ENCODE data around the gene RNF38. TPM values are rescaled to one million over a fixed set of nuclear protein-coding genes. Genes with fewer than 3 reads are reported as not detected.

Gene RNF38
- total RNA-seq, 1 donor, result 12.7 TPM

GRCh38 chr9:36363448-36363847 lies 36.6 kb downstream of the RNF38 start:
- Histone ChIP-seq H3K36me3 (ENCODE audit: insufficient read depth, low read length) (peaks cover 19% of the 10 kb centered on the region), H3K27ac (ENCODE audit: low read depth, low read length) (no peak overlapping the region), H3K27me3 (ENCODE audit: insufficient read depth, low read length) (no peaks in the 10 kb centered on the region), H4K20me1 (ENCODE audit: insufficient read depth, low read length) (no peaks in the 10 kb centered on the region), H3K79me2 (ENCODE audit: insufficient read depth, low read length) (peaks cover 3% of the 10 kb centered on the region), H2AFZ (ENCODE audit: low read length) (no peak overlapping the region), H3K4me1 (ENCODE audit: insufficient read depth, low read length) (no peaks in the 10 kb centered on the region), H3K9me3 (ENCODE audit: low read depth, low read length) (no peaks in the 10 kb centered on the region), H3K4me2 (ENCODE audit: insufficient read depth, low read length) (no peak overlapping the region), H3K4me3 (ENCODE audit: insufficient read depth, low read length) (no peak overlapping the region)
- TF ChIP-seq CTCF (IDR thresholded peaks at IDR 0.05; ENCODE audit: extremely low read depth, low read depth, low read length), result no peak
- no peak for DNase-seq (ENCODE audit: insufficient read length, low spot score, missing footprints)

GRCh38 chr9:36358486-36358885 lies 41.6 kb downstream of the RNF38 start:
- no peak for DNase-seq (ENCODE audit: insufficient read length, low spot score, missing footprints)
- Histone ChIP-seq H3K9me3 (ENCODE audit: low read depth, low read length) (no peaks in the 10 kb centered on the region), H2AFZ (ENCODE audit: low read length) (no peak overlapping the region), H3K27me3 (ENCODE audit: insufficient read depth, low read length) (no peaks in the 10 kb centered on the region), H3K79me2 (ENCODE audit: insufficient read depth, low read length) (peaks cover 8% of the 10 kb centered on the region), H3K36me3 (ENCODE audit: insufficient read depth, low read length) (peaks cover 23% of the 10 kb centered on the region), H3K4me3 (ENCODE audit: insufficient read depth, low read length) (no peak overlapping the region), H4K20me1 (ENCODE audit: insufficient read depth, low read length) (no peaks in the 10 kb centered on the region), H3K4me1 (ENCODE audit: insufficient read depth, low read length) (no peaks in the 10 kb centered on the region), H3K4me2 (ENCODE audit: insufficient read depth, low read length) (no peak overlapping the region), H3K27ac (ENCODE audit: low read depth, low read length) (no peak overlapping the region)
- no peak for TF ChIP-seq CTCF (IDR thresholded peaks at IDR 0.05; ENCODE audit: extremely low read depth, low read depth, low read length)

- no peak overlapping the region for H3K4me3 ChIP-seq (ENCODE audit: insufficient read depth, low read length)
These were observed 42.4 kb downstream of the RNF38 start for GRCh38 chr9:36357639-36358038.

GRCh38 chr9:36346569-36346968 lies 53.5 kb downstream of the RNF38 start:
- no peak overlapping the region for H3K4me2 ChIP-seq (ENCODE audit: insufficient read depth, low read length)
- no peak overlapping the region for H3K4me3 ChIP-seq (ENCODE audit: insufficient read depth, low read length)
- no peaks in the 10 kb centered on the region for H3K27me3 ChIP-seq (ENCODE audit: insufficient read depth, low read length)
- H3K4me1 ChIP-seq (ENCODE audit: insufficient read depth, low read length), result no peaks in the 10 kb centered on the region
- peaks cover 3% of the 10 kb centered on the region for H4K20me1 ChIP-seq (ENCODE audit: insufficient read depth, low read length)
- no peak for DNase-seq (ENCODE audit: insufficient read length, low spot score, missing footprints)
- no peaks in the 10 kb centered on the region for H3K79me2 ChIP-seq (ENCODE audit: insufficient read depth, low read length)
- no peak overlapping the region for H3K27ac ChIP-seq (ENCODE audit: low read depth, low read length)
- H3K36me3 ChIP-seq (ENCODE audit: insufficient read depth, low read length), result peaks cover 58% of the 10 kb centered on the region
- no peak overlapping the region for H2AFZ ChIP-seq (ENCODE audit: low read length)
- no peaks in the 10 kb centered on the region for H3K9me3 ChIP-seq (ENCODE audit: low read depth, low read length)
- no peak for TF ChIP-seq CTCF (IDR thresholded peaks at IDR 0.05; ENCODE audit: extremely low read depth, low read depth, low read length)

More at GRCh38 chr9:36357639-36358038, 42.4 kb downstream of the RNF38 start:
- H3K27ac ChIP-seq (ENCODE audit: low read depth, low read length), result no peak overlapping the region
- no peak for DNase-seq (ENCODE audit: insufficient read length, low spot score, missing footprints)
- peaks cover 29% of the 10 kb centered on the region for H3K36me3 ChIP-seq (ENCODE audit: insufficient read depth, low read length)
- no peak overlapping the region for H2AFZ ChIP-seq (ENCODE audit: low read length)
- H3K9me3 ChIP-seq (ENCODE audit: low read depth, low read length), result no peaks in the 10 kb centered on the region
- H3K79me2 ChIP-seq (ENCODE audit: insufficient read depth, low read length), result peaks cover 8% of the 10 kb centered on the region
- no peak overlapping the region for H3K4me2 ChIP-seq (ENCODE audit: insufficient read depth, low read length)
- no peaks in the 10 kb centered on the region for H3K27me3 ChIP-seq (ENCODE audit: insufficient read depth, low read length)
- no peaks in the 10 kb centered on the region for H4K20me1 ChIP-seq (ENCODE audit: insufficient read depth, low read length)
- no peak for TF ChIP-seq CTCF (IDR thresholded peaks at IDR 0.05; ENCODE audit: extremely low read depth, low read depth, low read length)
- no peaks in the 10 kb centered on the region for H3K4me1 ChIP-seq (ENCODE audit: insufficient read depth, low read length)

Measured in osteoblast (primary cell).